Endodermal cell (in vitro differentiated cells): ENCODE data around the gene LRRC27. TPM values are rescaled to one million over a fixed set of nuclear protein-coding genes. Genes with fewer than 3 reads are reported as not detected.

Experiments used
- DNase-seq: peaks from one replicate; pipeline ENCODE4 v3.0.0-alpha.2; 2017
- H3K27ac ChIP-seq: 2 replicates; pipeline ENCODE4 v1.5.1; 2013; ENCODE audit warnings: mild to moderate bottlenecking, low read depth, low read length, moderate library complexity
- H3K27me3 ChIP-seq: 2 replicates; pipeline ENCODE4 v1.6.1; 2013; ENCODE audit warnings: mild to moderate bottlenecking, low read length, moderate library complexity; ENCODE audit not compliant: insufficient read depth, control insufficient read depth, poor library complexity, severe bottlenecking
- H3K36me3 ChIP-seq: 2 replicates; pipeline ENCODE4 v1.7.0; 2013; ENCODE audit warnings: mild to moderate bottlenecking, low read length, moderate library complexity; ENCODE audit not compliant: control insufficient read depth, insufficient read depth
- H3K4me1 ChIP-seq: one replicate; pipeline ENCODE4 v1.7.0; 2013; ENCODE audit warnings: low read length; ENCODE audit not compliant: control insufficient read depth, insufficient read depth
- H3K4me3 ChIP-seq: 2 replicates; pipeline ENCODE4 v1.5.1; 2013; ENCODE audit warnings: mild to moderate bottlenecking, low read length, moderate library complexity
- H3K9ac ChIP-seq: 2 replicates; pipeline ENCODE4 v1.6.1; 2013; ENCODE audit warnings: mild to moderate bottlenecking, low read length, moderate library complexity; ENCODE audit not compliant: poor library complexity, severe bottlenecking; ENCODE audit errors: extremely low read depth
- H3K9me3 ChIP-seq: 2 replicates; pipeline ENCODE4 v1.6.1; 2013; ENCODE audit warnings: mild to moderate bottlenecking, low read length, moderate library complexity; ENCODE audit not compliant: control insufficient read depth
- H3K27ac Mint-ChIP-seq: 2 replicates; pipeline ENCODE4 v1.8.0; 2020; ENCODE audit warnings: mixed read lengths
- H3K27me3 Mint-ChIP-seq: 2 replicates; pipeline ENCODE4 v1.8.0; 2021; ENCODE audit warnings: mild to moderate bottlenecking, mixed read lengths; ENCODE audit not compliant: insufficient read depth
- H3K36me3 Mint-ChIP-seq: 2 replicates; pipeline ENCODE4 v1.8.0; 2020; ENCODE audit warnings: low read depth, mixed read lengths
- H3K4me1 Mint-ChIP-seq: 2 replicates; pipeline ENCODE4 v1.8.0; 2020; ENCODE audit warnings: mixed read lengths
- H3K4me3 Mint-ChIP-seq: 2 replicates; pipeline ENCODE4 v1.8.0; 2020; ENCODE audit warnings: mild to moderate bottlenecking, moderate library complexity, mixed read lengths
- H3K9me3 Mint-ChIP-seq: 2 replicates; pipeline ENCODE4 v1.8.0; 2020; ENCODE audit warnings: mild to moderate bottlenecking, mixed read lengths
- CTCF ChIP-seq: fragments of 200-600 bp; sonication (generic); conservative IDR thresholded peaks from 2 replicates; pipeline ENCODE4 v1.5.0; 2021; ENCODE audit warnings: antibody characterized with exemption, mild to moderate bottlenecking
- WGBS, 2 experiments: methylation state at CpG; one replicate each; pipeline versions ENCODE4 v1.1.5 to v1.1.7; 2013; ENCODE audit warnings: missing lambda C conversion rate in 2 of 2, mixed read lengths in 1 of 2; ENCODE audit not compliant: insufficient coverage in 1 of 2, insufficient read length in 1 of 2; 5-methylcytosine and 5-hydroxymethylcytosine counted together
- total RNA-seq, 2 donors: library from RNA; stranded (reverse); fragmentation: NEBNext Ultra II Directional in 1 of 2; extraction: Animal tissue kit (Norgen Biotek cat#: 25700) in 1 of 2; gene quantifications; 2 replicates in 1 of 2; 3 replicates in 1 of 2; pipeline ENCODE4 v1.2.1, GENCODE V29; 2021

LRRC27 gene
- total RNA-seq, 2 donors from 2014 or later: 10.3 to 14.6 TPM

GRCh38 chr10:132421847-132422751 lies 90.1 kb downstream of the LRRC27 start:
- Histone ChIP-seq H3K9ac (no peak overlapping the region), H3K4me3 (no peak overlapping the region), H3K27me3 (no peaks in the 10 kb centered on the region), H3K4me1 (peaks cover 11% of the 10 kb centered on the region), H3K9me3 (no peaks in the 10 kb centered on the region), H3K27ac (peak overlapping the region; percentile 73), H3K36me3 (no peaks in the 10 kb centered on the region)
- H3K27me3 Mint-ChIP-seq: no peaks in the 10 kb centered on the region
- DNase-seq: no peak
- no peak for TF ChIP-seq CTCF
- no peaks in the 10 kb centered on the region for H3K9me3 Mint-ChIP-seq
- peaks cover 13% of the 10 kb centered on the region for H3K4me1 Mint-ChIP-seq
- peak overlapping the region; percentile 13 for H3K27ac Mint-ChIP-seq
- no peaks in the 10 kb centered on the region for H3K36me3 Mint-ChIP-seq
- WGBS, 2 experiments: 88 to 91% methylated on average over 13 to 29 of the region's 30 CpGs
- no peak overlapping the region for H3K4me3 Mint-ChIP-seq

DNA sequence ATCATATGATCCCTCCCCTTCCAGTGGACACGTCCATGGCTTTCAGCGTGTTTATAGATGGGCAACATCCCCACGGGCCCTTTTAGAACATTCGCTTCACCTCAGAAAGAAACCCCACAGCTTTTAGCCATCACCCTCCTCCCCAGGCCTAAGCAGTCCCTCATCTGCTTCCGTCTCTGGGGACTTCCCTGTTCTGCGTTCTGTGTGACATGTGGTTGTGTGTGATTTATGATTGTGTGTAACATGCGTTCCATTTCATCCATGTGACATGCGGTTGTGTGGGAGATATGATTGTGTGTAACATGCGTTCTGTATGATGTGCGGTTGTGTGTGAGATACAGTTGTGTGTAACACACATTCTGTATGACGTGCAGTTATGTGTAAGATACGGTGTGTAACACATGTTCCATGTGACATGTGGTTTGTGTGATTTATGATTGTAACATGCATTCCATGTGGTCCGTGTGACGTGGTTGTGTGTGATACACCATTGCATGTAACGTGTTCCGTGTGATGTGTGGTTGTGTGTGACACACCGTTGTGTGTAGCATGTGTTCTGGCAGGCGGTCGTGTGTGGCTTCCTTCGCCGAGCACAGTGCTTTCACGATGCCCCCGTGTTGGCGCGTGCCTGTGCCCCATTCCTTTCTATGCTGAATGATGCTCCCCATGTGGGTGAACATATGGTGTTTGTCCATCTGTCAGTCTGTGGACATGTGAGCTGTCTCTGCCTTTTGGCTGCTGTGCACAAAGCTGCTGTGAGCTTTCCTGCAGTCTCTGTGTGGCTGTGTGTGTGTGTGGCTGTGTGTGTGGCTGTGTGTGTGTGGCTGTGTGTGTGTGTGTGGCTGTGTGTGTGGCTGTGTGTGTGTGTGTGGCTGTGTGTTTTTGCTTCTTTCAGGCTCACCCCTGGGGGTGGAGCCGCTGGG lies 91.2 kb downstream of the LRRC27 start:
- DNase-seq: no peak
- Mint-ChIP-seq H3K27ac (no peak overlapping the region), H3K4me3 (no peak overlapping the region), H3K36me3 (no peaks in the 10 kb centered on the region), H3K27me3 (no peaks in the 10 kb centered on the region), H3K9me3 (no peaks in the 10 kb centered on the region), H3K4me1 (peaks cover 11% of the 10 kb centered on the region)
- peaks cover 11% of the 10 kb centered on the region for H3K4me1 ChIP-seq
- no peaks in the 10 kb centered on the region for H3K36me3 ChIP-seq
- H3K9me3 ChIP-seq: no peaks in the 10 kb centered on the region
- no peak overlapping the region for H3K4me3 ChIP-seq
- no peaks in the 10 kb centered on the region for H3K27me3 ChIP-seq
- H3K9ac ChIP-seq: no peak overlapping the region
- WGBS, 2 experiments: 93 to 95% methylated on average over 16 to 26 of the region's 26 CpGs
- H3K27ac ChIP-seq: no peak overlapping the region
- TF ChIP-seq CTCF: no peak

GRCh38 chr10:132423966-132424861 lies 92.2 kb downstream of the LRRC27 start:
- peaks cover 7% of the 10 kb centered on the region for H3K4me1 ChIP-seq
- no peak overlapping the region for H3K27ac Mint-ChIP-seq
- 90 to 91% methylated on average over 16 to 21 of the region's 21 CpGs for WGBS, 2 experiments
- H3K27me3 Mint-ChIP-seq: no peaks in the 10 kb centered on the region
- TF ChIP-seq CTCF: no peak
- no peak overlapping the region for H3K9ac ChIP-seq
- peak overlapping the region; percentile 41 for H3K27ac ChIP-seq
- no peaks in the 10 kb centered on the region for H3K36me3 ChIP-seq
- H3K4me3 Mint-ChIP-seq: no peak overlapping the region
- no peaks in the 10 kb centered on the region for H3K9me3 Mint-ChIP-seq
- no peaks in the 10 kb centered on the region for H3K36me3 Mint-ChIP-seq
- peaks cover 3% of the 10 kb centered on the region for H3K4me1 Mint-ChIP-seq
- H3K9me3 ChIP-seq: no peaks in the 10 kb centered on the region
- no peaks in the 10 kb centered on the region for H3K27me3 ChIP-seq
- DNase-seq: no peak
- H3K4me3 ChIP-seq: no peak overlapping the region
